ENCODE measurements around the gene GALNT9.
"Not testable (repeated sequence)": the region's sequence is repeated elsewhere in the genome, so short reads cannot be mapped to it uniquely, and the experiment has no call there.

Gene GALNT9

GRCh38 chr12:132257955-132258490 is 71.4 kb downstream of the GALNT9 start:
- no peak for DNase-seq (ENCODE audit: low read depth in 2 of 2)
- no peak for TF ChIP-seq CTCF (IDR thresholded peaks at IDR 0.05; ENCODE audit: low read depth, low read length)
- H3K4me3 ChIP-seq (replicated peaks in 1 of 2; ENCODE audit: low read depth in 2 of 2, low read length in 2 of 2): no peak overlapping the region

DNA sequence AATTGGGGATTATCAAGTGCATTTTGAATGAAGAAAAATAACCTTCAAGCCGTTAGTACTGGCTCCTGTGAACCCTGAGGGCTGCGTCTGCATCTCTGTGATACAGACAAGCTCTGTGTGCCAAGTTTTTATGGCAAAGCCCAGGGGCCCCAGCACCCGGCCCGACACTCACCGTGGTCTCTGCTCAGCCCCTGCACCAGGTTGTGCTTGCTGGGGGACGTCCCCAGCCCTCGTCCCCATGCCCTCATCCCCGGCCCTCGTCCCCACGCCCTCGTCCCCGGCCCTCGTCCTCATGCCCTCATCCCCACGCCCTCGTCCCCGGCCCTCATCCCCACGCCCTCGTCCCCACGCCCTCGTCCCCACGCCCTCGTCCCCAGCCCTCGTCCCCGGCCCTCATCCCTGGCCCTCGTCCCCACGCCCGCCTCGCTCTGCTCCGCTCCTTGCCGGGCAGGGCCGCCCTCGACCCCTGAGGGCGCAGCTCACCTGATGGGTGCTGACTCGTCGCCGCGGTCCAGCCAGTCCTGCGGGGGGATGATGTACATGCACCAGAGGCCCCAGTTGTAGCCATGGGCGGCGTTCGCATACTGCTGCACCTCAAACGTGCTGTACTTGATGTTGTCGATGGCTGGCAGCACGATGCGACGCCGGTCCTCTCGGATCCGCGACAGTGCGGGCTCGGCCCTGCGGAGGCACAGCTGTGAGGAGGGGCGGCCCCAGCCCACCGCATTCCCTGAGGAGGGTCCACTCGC is 72.0 kb downstream of the GALNT9 start:
- no peak overlapping the region for H3K4me3 ChIP-seq (replicated peaks in 1 of 2; ENCODE audit: low read depth in 2 of 2, low read length in 2 of 2)
- TF ChIP-seq CTCF (IDR thresholded peaks at IDR 0.05; ENCODE audit: low read depth, low read length): no peak
- no peak for DNase-seq (ENCODE audit: low read depth in 2 of 2)

GRCh38 chr12:132256646-132257045 is 72.7 kb downstream of the GALNT9 start:
- no peak for DNase-seq (ENCODE audit: low read depth in 2 of 2)
- no peak overlapping the region for H3K4me3 ChIP-seq (replicated peaks in 1 of 2; ENCODE audit: low read depth in 2 of 2, low read length in 2 of 2)
- no peak for TF ChIP-seq CTCF (IDR thresholded peaks at IDR 0.05; ENCODE audit: low read depth, low read length)

DNA sequence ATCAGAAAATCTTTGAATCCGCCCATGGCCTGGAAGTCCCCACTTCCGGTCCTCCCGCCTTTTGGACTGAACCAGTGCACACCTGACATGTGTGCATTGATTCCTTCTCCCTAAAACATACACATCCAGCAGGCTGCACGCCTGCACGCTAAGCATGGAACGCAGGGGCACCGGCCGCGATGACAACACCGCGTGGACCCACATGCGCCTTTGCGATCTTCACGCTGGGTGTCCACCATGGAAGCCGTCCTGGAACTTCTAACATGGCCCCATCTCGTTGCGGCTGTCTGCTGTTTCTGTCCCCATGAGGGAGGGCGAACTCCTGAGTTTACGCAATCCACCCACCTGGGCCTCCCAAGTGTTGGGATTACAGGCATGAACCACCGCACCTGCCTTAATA is 73.7 kb downstream of the GALNT9 start:
- no peak for DNase-seq (ENCODE audit: low read depth in 2 of 2)

GRCh38 chr12:132253698-132254480 is 75.5 kb downstream of the GALNT9 start:
- no peak for DNase-seq (ENCODE audit: low read depth in 2 of 2)
- no peak for TF ChIP-seq CTCF (IDR thresholded peaks at IDR 0.05; ENCODE audit: low read depth, low read length)
- H3K4me3 ChIP-seq (replicated peaks in 1 of 2; ENCODE audit: low read depth in 2 of 2, low read length in 2 of 2): no peak overlapping the region

More for the DNA sequence above, 73.7 kb downstream of the GALNT9 start:
- no peak overlapping the region for H3K4me3 ChIP-seq (replicated peaks in 1 of 2; ENCODE audit: low read depth in 2 of 2, low read length in 2 of 2)
- TF ChIP-seq CTCF (IDR thresholded peaks at IDR 0.05; ENCODE audit: low read depth, low read length): no peak

GRCh38 chr12:132252981-132253380 is 76.4 kb downstream of the GALNT9 start:
- DNase-seq (ENCODE audit: low read depth in 2 of 2): not testable (repeated sequence)

More at GRCh38 chr12:132252981-132253380, 76.4 kb downstream of the GALNT9 start:
- not testable (repeated sequence) for H3K4me3 ChIP-seq (replicated peaks in 1 of 2; ENCODE audit: low read depth in 2 of 2, low read length in 2 of 2)

All from cardiac fibroblast (primary cell).